OCI-LY1 (cell line): ENCODE data around the gene HDGFL2.

Experiments used
- CTCF ChIP-seq: fragments of 200-600 bp; sonication (generic), shearing (Covaris generic); IDR thresholded peaks from 2 replicates; pipeline ENCODE4 v1.5.1; 2017; ENCODE audit warnings: mild to moderate bottlenecking, antibody characterized with exemption, low read length, moderate library complexity, mixed read lengths
- EZH2 ChIP-seq: fragments of 200-600 bp; sonication (generic), shearing (Covaris generic); IDR thresholded peaks from 2 replicates; pipeline ENCODE4 v1.8.0; 2017; ENCODE audit warnings: borderline replicate concordance, mixed run types, mild to moderate bottlenecking, antibody characterized with exemption, low read length, moderate library complexity, mixed read lengths

GRCh38 chr19:4547303-4548237, 75.5 kb downstream of the HDGFL2 start:
- TF ChIP-seq EZH2 (no peak), CTCF (peak; percentile 42; the same call in 1 of the 2 replicates)
